Dedifferentiated amniotic fluid mesenchymal stem cell (primary cell): ENCODE measurements around the gene RANGAP1.

Experiments
- DNase-seq: peaks from one replicate; pipeline ENCODE4 v3.0.0-alpha.2; 2016; ENCODE audit errors: extremely low spot score

Gene RANGAP1

GRCh38 chr22:41234815-41235695 is 50.9 kb downstream of the RANGAP1 start:
- no peak for DNase-seq

- no peak for DNase-seq
These were observed 54.6 kb downstream of the RANGAP1 start for GRCh38 chr22:41231369-41231768.

- no peak for DNase-seq
These were observed 55.6 kb downstream of the RANGAP1 start for GRCh38 chr22:41230401-41230785.

GRCh38 chr22:41229730-41230400 is 56.1 kb downstream of the RANGAP1 start:
- no peak for DNase-seq

- no peak for DNase-seq
These were observed 56.8 kb downstream of the RANGAP1 start for GRCh38 chr22:41229215-41229614.

- no peak for DNase-seq
These were observed 59.0 kb downstream of the RANGAP1 start for GRCh38 chr22:41226723-41227655.

- no peak for DNase-seq
These were observed 62.5 kb downstream of the RANGAP1 start for GRCh38 chr22:41223535-41223934.

GRCh38 chr22:41222846-41223507 is 63.0 kb downstream of the RANGAP1 start:
- DNase-seq, result no peak

GRCh38 chr22:41217553-41218157 is 68.3 kb downstream of the RANGAP1 start:
- peak; percentile 95 for DNase-seq

GRCh38 chr22:41216984-41217383 is 69.0 kb downstream of the RANGAP1 start:
- DNase-seq, result no peak

GRCh38 chr22:41215926-41216325 is 70.1 kb downstream of the RANGAP1 start:
- DNase-seq, result no peak

- DNase-seq, result no peak
These were observed 70.6 kb downstream of the RANGAP1 start for GRCh38 chr22:41215409-41215808.

- DNase-seq, result no peak
These were observed 79.3 kb downstream of the RANGAP1 start for GRCh38 chr22:41206719-41207118.

GRCh38 chr22:41204992-41205900 is 80.7 kb downstream of the RANGAP1 start, which contains the start of gene L3MBTL2:
L3MBTL2 (plus strand) TSS chr22:41205312; CDS start chr22:41205363, 51 bp downstream.
- DNase-seq, result peak; percentile 96

- no peak for DNase-seq
These were observed 81.9 kb downstream of the RANGAP1 start for GRCh38 chr22:41204066-41204465.

GRCh38 chr22:41203118-41203517 is 82.9 kb downstream of the RANGAP1 start:
- no peak for DNase-seq

- no peak for DNase-seq
These were observed 84.8 kb downstream of the RANGAP1 start for GRCh38 chr22:41201141-41201540.

GRCh38 chr22:41198027-41198580 is 87.9 kb downstream of the RANGAP1 start:
- no peak for DNase-seq
